Ovary (tissue), 9 donors: ENCODE results near the gene LIMCH1. TPM values are rescaled to one million over a fixed set of nuclear protein-coding genes. Genes with fewer than 3 reads are reported as not detected.
"Not testable (repeated sequence)": the region's sequence is repeated elsewhere in the genome, so short reads cannot be mapped to it uniquely, and the experiment has no call there.

Experiments used
- DNase-seq, 5 donors: peaks; one replicate each; pipeline ENCODE4 v3.0.0-alpha.2; 2019 to 2020
- H3K27ac ChIP-seq, 2 donors: fragments of 200-600 bp; one replicate each; pipeline versions ENCODE4 v1.5.1 to v1.8.0; 2019 to 2022
- H3K27me3 ChIP-seq: fragments of 200-600 bp; one replicate; pipeline ENCODE4 v1.8.0; 2022
- H3K36me3 ChIP-seq: fragments of 200-600 bp; sonication (generic); one replicate; pipeline ENCODE4 v1.5.1; 2019
- H3K4me1 ChIP-seq: one replicate; pipeline ENCODE4 v1.8.1; 2013; ENCODE audit warnings: mild to moderate bottlenecking, moderate library complexity; ENCODE audit not compliant: insufficient read depth
- H3K4me3 ChIP-seq: fragments of 200-600 bp; sonication (generic); one replicate; pipeline ENCODE4 v1.5.1; 2017
- H3K9me3 ChIP-seq, 2 donors: fragments of 200-600 bp in 1 of 2; sonication (generic) in 1 of 2; one replicate each; pipeline versions ENCODE4 v1.5.1 to v1.8.1; 2013 to 2019; ENCODE audit warnings: mild to moderate bottlenecking in 1 of 2, moderate library complexity in 1 of 2
- EP300 ChIP-seq: sonication (generic); formaldehyde crosslinking; IDR thresholded peaks from one replicate; pipeline ENCODE4 v1.6.1; 2017; ENCODE audit warnings: antibody characterized with exemption
- POLR2A ChIP-seq: fragments of 450-650 bp; IDR thresholded peaks from one replicate; pipeline ENCODE4 v1.6.1; 2017; ENCODE audit warnings: antibody characterized with exemption, mild to moderate bottlenecking, moderate library complexity
- WGBS, 3 donors: extraction: QIAGEN DNeasy Blood & Tissue Kit in 1 of 3; methylation state at CpG; one replicate each; pipeline versions ENCODE4 v1.1.5 to v1.1.7; 2013 to 2017; 5-methylcytosine and 5-hydroxymethylcytosine counted together
- intact Hi-C, 4 donors: fragments of 100-400 bp; cut with DNase I; formaldehyde crosslinking; loops; one replicate each; pipeline versions ENCODE4 v1.11.0 to v1.15.1; 2022 to 2023
- polyA plus RNA-seq, 2 donors: library from polyadenylated mRNA; stranded (reverse); fragments of 200-250 nt in 1 of 2; fragments of 350-450 nt in 1 of 2; fragmentation: Illumina TruSeq in 1 of 2; extraction: RNeasy Lipid Tissue Mini Kit (QIAGEN cat#74804) in 1 of 2; gene quantifications; one replicate each; pipeline ENCODE4 v1.2.3, GENCODE V29; 2013 to 2014
- total RNA-seq, 7 donors: library from RNA; depleted of rRNA in 2 of 7; stranded (reverse); fragments of >200 nt in 2 of 7; fragmentation: NEBNext Ultra II Directional in 3 of 7; extraction: Animal tissue kit (Norgen Biotek cat#: 25700) in 3 of 7; gene quantifications; one replicate each; pipeline versions ENCODE4 v1.1.0 to v1.2.4, GENCODE V29; 2016 to 2023
- TF ChIP-seq, protein P1 (sequence below), 3 donors: fragments of 450-650 bp in 2 of 3; fragments of 200-600 bp in 1 of 3; IDR thresholded peaks; one replicate each; pipeline versions ENCODE4 v1.5.1 to v1.8.0; 2016 to 2022; ENCODE audit warnings: antibody characterized with exemption in 3 of 3, mild to moderate bottlenecking in 1 of 3
- donor health status: DM: no; HTN: no; CAD: no; lungs with moderate emphysema.
- donor health status: DM: no; HTN: no; CAD: no.
- donor health status: Bipolar disorder and iron deficiency.
- donor health status: DM: yes; HTN: yes; CAD: no.
- donor health status: DM: no; HTN: no; CAD: no.
- donor health status: DM: yes; HTN: yes; CAD: no.

Gene LIMCH1
- total and polyA plus RNA-seq, 9 donors, result 9.7 to 56.6 (median 23.6) TPM

DNA sequence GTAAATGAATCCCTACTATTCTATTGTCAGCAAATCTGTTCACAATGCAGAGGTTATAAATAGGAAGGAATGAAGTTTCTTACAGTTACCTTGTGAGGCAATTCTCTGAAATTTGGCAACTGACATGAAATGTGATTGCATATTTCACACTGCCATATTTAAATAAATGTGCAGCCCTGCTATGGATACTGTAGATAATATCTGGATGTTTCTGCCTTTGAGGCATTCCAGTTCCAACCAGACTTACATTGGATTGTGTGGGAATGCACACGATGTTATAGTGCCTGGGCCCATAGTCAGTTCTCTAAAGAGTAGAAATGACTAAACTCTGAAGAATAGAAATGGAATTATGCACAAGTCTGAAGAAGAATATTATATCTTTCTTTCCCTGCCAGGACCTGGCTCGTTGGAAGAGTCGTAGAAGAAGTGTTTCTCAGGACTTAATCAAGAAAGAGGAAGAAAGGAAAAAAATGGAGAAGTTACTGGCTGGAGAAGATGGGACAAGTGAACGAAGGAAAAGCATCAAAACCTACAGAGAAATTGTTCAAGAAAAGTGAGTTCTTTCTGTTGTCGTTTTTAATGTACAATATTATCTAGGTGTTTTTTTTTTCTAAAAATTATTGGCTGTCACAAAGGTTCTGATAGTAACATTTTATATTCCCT is 107.9 kb downstream of the LIMCH1 start:
- Histone ChIP-seq H3K4me3 (no peak overlapping the region), H3K27ac (no peak overlapping the region), H3K9me3 (no peaks in the 10 kb centered on the region), H3K27me3 (no peaks in the 10 kb centered on the region), H3K4me1 (no peaks in the 10 kb centered on the region), H3K36me3 (no peaks in the 10 kb centered on the region)
- no peak for DNase-seq
- 89 to 93% (median 91%) methylated on average over 5 of the region's 5 CpGs for WGBS, 3 donors
- intact Hi-C loops, result no loop called here
- TF ChIP-seq POLR2A (no peak), EP300 (no peak)
- TF ChIP-seq, protein P1, sequence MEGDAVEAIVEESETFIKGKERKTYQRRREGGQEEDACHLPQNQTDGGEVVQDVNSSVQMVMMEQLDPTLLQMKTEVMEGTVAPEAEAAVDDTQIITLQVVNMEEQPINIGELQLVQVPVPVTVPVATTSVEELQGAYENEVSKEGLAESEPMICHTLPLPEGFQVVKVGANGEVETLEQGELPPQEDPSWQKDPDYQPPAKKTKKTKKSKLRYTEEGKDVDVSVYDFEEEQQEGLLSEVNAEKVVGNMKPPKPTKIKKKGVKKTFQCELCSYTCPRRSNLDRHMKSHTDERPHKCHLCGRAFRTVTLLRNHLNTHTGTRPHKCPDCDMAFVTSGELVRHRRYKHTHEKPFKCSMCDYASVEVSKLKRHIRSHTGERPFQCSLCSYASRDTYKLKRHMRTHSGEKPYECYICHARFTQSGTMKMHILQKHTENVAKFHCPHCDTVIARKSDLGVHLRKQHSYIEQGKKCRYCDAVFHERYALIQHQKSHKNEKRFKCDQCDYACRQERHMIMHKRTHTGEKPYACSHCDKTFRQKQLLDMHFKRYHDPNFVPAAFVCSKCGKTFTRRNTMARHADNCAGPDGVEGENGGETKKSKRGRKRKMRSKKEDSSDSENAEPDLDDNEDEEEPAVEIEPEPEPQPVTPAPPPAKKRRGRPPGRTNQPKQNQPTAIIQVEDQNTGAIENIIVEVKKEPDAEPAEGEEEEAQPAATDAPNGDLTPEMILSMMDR (IDR thresholded peaks at IDR 0.05), result no peak

DNA sequence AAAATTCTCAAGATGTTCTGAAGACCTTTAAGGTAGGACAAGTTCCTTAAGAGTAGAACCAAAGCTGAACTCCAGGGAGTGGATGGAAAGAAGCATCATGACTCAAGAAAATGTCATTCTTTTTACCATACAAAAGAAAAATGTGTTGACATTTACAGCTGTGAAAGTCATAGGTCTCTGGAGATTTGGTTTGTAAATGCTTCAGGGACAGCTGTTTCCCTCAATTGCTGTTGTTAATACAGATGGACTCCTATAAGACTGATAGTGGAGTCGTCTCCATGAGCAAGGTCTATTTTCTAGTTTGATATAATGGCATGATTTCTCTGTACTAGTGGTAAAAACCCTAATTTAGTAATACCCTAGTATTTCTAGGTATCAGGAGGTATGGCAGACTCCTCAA is 108.9 kb downstream of the LIMCH1 start:
- no peak overlapping the region for H3K4me3 ChIP-seq
- TF ChIP-seq, protein P1 (IDR thresholded peaks at IDR 0.05), result no peak
- TF ChIP-seq EP300, result no peak
- no peak for TF ChIP-seq POLR2A
- 72 to 77% (median 76%) methylated on average over 1 of the region's 1 CpG for WGBS, 3 donors
- no peak overlapping the region for H3K27ac ChIP-seq
- no peaks in the 10 kb centered on the region for H3K4me1 ChIP-seq
- no peaks in the 10 kb centered on the region for H3K27me3 ChIP-seq
- no peaks in the 10 kb centered on the region for H3K9me3 ChIP-seq
- intact Hi-C loops, result no loop called here
- no peaks in the 10 kb centered on the region for H3K36me3 ChIP-seq
- no peak for DNase-seq

DNA sequence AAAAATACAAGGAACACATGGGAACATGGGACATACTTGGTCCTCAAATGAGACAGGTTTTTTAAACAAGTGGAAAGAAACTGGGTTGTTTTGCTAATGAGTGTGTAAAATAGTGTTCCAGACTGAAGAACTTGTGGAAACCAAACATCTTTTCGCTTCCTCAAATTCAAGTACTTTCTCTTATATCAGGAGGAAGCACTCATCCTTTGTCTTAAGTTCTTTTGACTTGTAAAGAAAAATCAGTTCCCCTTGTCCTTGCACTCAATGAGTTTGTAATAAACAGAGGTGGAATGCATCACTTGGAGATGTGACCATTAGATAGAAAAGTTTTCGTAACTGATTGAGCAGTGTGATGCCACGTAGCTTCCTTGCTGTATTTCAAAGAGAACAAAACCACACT is 109.4 kb downstream of the LIMCH1 start:
- TF ChIP-seq EP300 (no peak), POLR2A (no peak)
- TF ChIP-seq, protein P1 (IDR thresholded peaks at IDR 0.05), result no peak
- H3K4me3 ChIP-seq, result no peak overlapping the region
- WGBS, 3 donors, result 80 to 98% (median 81%) methylated on average over 3 of the region's 3 CpGs
- no peaks in the 10 kb centered on the region for H3K4me1 ChIP-seq
- H3K27me3 ChIP-seq, result no peaks in the 10 kb centered on the region
- H3K36me3 ChIP-seq, result no peaks in the 10 kb centered on the region
- H3K27ac ChIP-seq, result no peak overlapping the region
- no peak for DNase-seq
- intact Hi-C loops, result no loop called here
- no peaks in the 10 kb centered on the region for H3K9me3 ChIP-seq

DNA sequence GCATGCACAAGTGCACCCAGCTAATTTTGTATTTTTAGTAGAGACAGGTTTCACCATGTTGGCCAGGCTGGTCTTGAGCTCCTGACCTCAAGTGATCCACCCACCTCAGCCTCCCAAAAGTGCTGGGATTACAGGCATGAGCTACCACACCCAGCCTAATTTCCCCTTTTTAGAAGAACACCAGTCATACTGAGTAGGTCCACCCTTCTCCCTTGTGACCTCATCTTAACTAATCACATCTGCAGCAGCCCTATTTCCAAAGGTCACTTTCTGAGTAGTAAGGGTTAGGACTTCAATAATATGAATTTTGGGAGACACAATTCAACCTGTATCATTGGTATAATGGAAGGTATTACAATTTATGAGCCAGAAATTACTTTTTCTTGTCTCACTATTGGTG is 113.2 kb downstream of the LIMCH1 start:
- H3K4me3 ChIP-seq, H3K4me1 ChIP-seq, H3K9me3 ChIP-seq, DNase-seq, H3K27ac ChIP-seq, H3K36me3 ChIP-seq, H3K27me3 ChIP-seq: not testable (repeated sequence)
- intact Hi-C loops, result loop anchor here in 1 of 4 donors (10.0 kb wide), 1 partner anchor 366 kb away; no protein-coding TSS in a partner anchor

DNA sequence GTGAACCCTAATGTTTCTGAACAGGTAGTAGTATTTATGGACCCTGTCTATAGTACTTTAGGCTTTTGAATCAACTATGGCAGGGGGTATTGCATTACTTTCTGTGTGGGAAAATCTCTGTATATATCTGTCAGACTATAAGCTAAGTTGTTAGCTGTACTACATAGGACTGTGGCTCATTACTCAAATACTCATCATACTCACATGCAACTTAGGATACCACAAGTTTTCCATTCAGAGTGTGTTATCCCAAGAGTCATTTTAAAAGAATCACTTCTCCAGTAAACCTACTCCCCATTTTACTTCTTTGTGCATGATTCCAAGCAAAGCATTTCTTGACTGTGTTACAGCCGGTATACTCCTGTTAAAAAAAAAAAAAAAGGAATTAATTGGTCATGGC is 115.0 kb downstream of the LIMCH1 start:
- no peaks in the 10 kb centered on the region for H3K36me3 ChIP-seq
- DNase-seq, result no peak
- TF ChIP-seq, protein P1 (IDR thresholded peaks at IDR 0.05), result no peak
- TF ChIP-seq POLR2A, result no peak
- no peak for TF ChIP-seq EP300
- intact Hi-C loops, result loop anchor here in 1 of 4 donors (10.0 kb wide), 1 partner anchor 368 kb away; no protein-coding TSS in a partner anchor
- no peaks in the 10 kb centered on the region for H3K27me3 ChIP-seq
- no peak overlapping the region for H3K4me3 ChIP-seq
- H3K4me1 ChIP-seq, result no peaks in the 10 kb centered on the region
- H3K9me3 ChIP-seq, result no peaks in the 10 kb centered on the region
- WGBS, 3 donors, result 90 to 94% (median 93%) methylated on average over 1 of the region's 1 CpG
- H3K27ac ChIP-seq, result no peak overlapping the region
